H1 (cell line): ENCODE measurements around the gene CD247.

Experiments used
- ATF2 ChIP-seq: IDR thresholded peaks from 2 replicates; pipeline ENCODE4 v1.6.1; 2012; ENCODE audit warnings: low read length, inconsistent platforms
- CEBPB ChIP-seq: IDR thresholded peaks from 2 replicates; pipeline ENCODE4 v1.6.1; 2012; ENCODE audit warnings: low read depth, low read length
- CTCF ChIP-seq, 3 experiments: IDR thresholded peaks; 1 replicate in 2 of 3; 2 replicates in 1 of 3; pipeline versions ENCODE4 v1.5.1 to v1.6.1; 2011; ENCODE audit warnings: low read length in 3 of 3, mild to moderate bottlenecking in 3 of 3, inconsistent platforms in 2 of 3, low read depth in 1 of 3, moderate library complexity in 1 of 3; ENCODE audit not compliant: insufficient read depth in 1 of 3; ENCODE audit errors: control extremely low read depth in 1 of 3
- E2F6 ChIP-seq: IDR thresholded peaks from 2 replicates; pipeline ENCODE4 v1.6.1; 2012; ENCODE audit warnings: inconsistent platforms
- EP300 ChIP-seq, 2 experiments: IDR thresholded peaks; 1 replicate in 1 of 2; 2 replicates in 1 of 2; pipeline ENCODE4 v1.6.1; 2011 to 2012; ENCODE audit warnings: low read depth in 2 of 2, low read length in 2 of 2, mild to moderate bottlenecking in 2 of 2, borderline replicate concordance in 1 of 2, inconsistent platforms in 1 of 2, moderate library complexity in 1 of 2
- EZH2 ChIP-seq: fragments of 200-600 bp; sonication (generic); IDR thresholded peaks from 2 replicates; pipeline ENCODE4 v1.7.1; 2012; ENCODE audit warnings: low read depth, mild to moderate bottlenecking, moderate library complexity, low read length, inconsistent platforms; ENCODE audit not compliant: severe bottlenecking
- GABPA ChIP-seq: IDR thresholded peaks from 2 replicates; pipeline ENCODE4 v1.6.1; 2011; ENCODE audit warnings: mild to moderate bottlenecking, low read length, moderate library complexity, borderline replicate concordance; ENCODE audit not compliant: insufficient read depth
- HDAC6 ChIP-seq: IDR thresholded peaks from one replicate; pipeline ENCODE4 v1.7.1; 2012; ENCODE audit warnings: low read depth, mild to moderate bottlenecking, inconsistent platforms, low read length, moderate library complexity
- MAX ChIP-seq: IDR thresholded peaks from 2 replicates; pipeline ENCODE4 v1.6.1; 2012; ENCODE audit warnings: inconsistent platforms
- POLR2AphosphoS5 ChIP-seq: IDR thresholded peaks from 2 replicates; pipeline ENCODE4 v1.6.1; 2011; ENCODE audit warnings: low read depth, low read length
- RFX5 ChIP-seq: IDR thresholded peaks from 2 replicates; pipeline ENCODE4 v1.6.1; 2011; ENCODE audit warnings: low read depth, low read length, improper control_type of control experiment, borderline replicate concordance
- SRF ChIP-seq: IDR thresholded peaks from 2 replicates; pipeline ENCODE4 v1.6.1; 2011; ENCODE audit warnings: mild to moderate bottlenecking, low read depth, low read length, moderate library complexity
- SUZ12 ChIP-seq: fragments of 200-600 bp; sonication (generic); IDR thresholded peaks from 2 replicates; pipeline ENCODE4 v1.6.1; 2012; ENCODE audit warnings: mild to moderate bottlenecking, inconsistent platforms, low read length, moderate library complexity, mixed read lengths

- TF ChIP-seq CTCF (IDR thresholded peaks at IDR 0.05; ENCODE audit: control extremely low read depth in 1 of 3, insufficient read depth in 1 of 3, low read depth in 1 of 3, low read length in 3 of 3) = no peak
- TF ChIP-seq SUZ12 = no peak
- TF ChIP-seq EP300 (IDR thresholded peaks at IDR 0.05; ENCODE audit: borderline replicate concordance in 1 of 2, low read depth in 2 of 2, low read length in 2 of 2) = no peak
- no peak for TF ChIP-seq CEBPB
- TF ChIP-seq GABPA = no peak
- no peak for TF ChIP-seq EZH2
- no peak for TF ChIP-seq POLR2AphosphoS5
- no peak for TF ChIP-seq RFX5
- TF ChIP-seq SRF = no peak
- no peak for TF ChIP-seq E2F6
- TF ChIP-seq HDAC6 = no peak
- no peak for TF ChIP-seq MAX
- TF ChIP-seq ATF2 = no peak
Measured at GRCh38 chr1:167427848-167428247, 90.5 kb downstream of the CD247 start.
